GM18868 (cell line): ENCODE measurements around the gene TMEM141.
A peak's percentile ranks its signal among the peaks of the same experiment; 100 is the strongest.

Source experiments
- ATAC-seq: cut with Tn5 transposase; IDR thresholded peaks from one replicate; pipeline ENCODE4 v1.9.1; 2021; ENCODE audit warnings: mild to moderate bottlenecking, moderate library complexity; ENCODE audit not compliant: unreplicated experiment

TMEM141 gene

DNA sequence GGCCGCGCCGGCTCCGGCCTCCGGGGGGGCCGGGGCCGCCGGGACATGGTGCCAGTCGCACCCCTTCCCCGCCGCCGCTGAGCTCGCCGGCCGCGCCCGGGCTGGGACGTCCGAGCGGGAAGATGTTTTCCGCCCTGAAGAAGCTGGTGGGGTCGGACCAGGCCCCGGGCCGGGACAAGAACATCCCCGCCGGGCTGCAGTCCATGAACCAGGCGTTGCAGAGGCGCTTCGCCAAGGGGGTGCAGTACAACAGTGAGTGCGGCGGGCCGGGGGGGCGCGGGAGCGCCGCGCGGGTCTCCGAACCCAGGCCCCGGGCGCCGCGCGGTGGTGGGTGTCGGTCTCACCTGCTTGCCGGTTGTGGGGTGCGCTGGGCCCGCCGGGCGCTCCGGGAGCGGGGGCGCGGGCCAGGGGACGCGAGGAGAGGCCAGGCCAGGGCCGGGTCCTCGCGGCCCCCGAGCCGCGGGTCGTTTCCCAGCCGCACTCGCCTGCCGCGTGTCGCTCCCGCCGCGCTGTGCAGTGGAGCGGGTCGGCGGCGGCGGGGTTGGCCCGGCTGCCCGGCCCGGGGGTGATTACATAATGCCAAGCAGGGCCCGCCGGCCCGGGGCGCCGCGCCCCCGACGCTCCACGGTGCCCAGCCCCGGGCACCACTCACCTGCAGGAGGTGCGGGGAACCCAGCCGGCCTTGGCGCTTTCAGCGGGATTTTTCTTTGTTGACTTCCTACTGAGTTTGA is 17.1 kb downstream of the TMEM141 start:
- ATAC-seq, result peak; percentile 35

DNA sequence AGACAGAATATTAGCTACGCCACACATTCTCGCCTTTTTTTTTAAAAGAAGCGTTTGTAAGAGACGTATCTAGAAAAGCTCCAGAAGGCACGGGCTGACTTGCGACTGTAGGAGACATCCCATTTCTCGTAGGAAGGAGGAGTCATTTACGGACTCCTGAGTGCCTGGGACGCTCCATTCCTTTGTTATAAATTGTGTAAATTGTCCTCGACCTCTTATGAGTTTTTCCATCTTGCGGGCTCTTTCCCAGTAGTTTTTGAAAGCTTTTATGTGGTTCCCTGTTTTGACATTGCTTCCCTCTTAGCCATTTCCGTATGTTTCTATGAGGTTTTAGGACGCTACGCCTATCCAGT is 17.6 kb downstream of the TMEM141 start:
- ATAC-seq, result no peak

DNA sequence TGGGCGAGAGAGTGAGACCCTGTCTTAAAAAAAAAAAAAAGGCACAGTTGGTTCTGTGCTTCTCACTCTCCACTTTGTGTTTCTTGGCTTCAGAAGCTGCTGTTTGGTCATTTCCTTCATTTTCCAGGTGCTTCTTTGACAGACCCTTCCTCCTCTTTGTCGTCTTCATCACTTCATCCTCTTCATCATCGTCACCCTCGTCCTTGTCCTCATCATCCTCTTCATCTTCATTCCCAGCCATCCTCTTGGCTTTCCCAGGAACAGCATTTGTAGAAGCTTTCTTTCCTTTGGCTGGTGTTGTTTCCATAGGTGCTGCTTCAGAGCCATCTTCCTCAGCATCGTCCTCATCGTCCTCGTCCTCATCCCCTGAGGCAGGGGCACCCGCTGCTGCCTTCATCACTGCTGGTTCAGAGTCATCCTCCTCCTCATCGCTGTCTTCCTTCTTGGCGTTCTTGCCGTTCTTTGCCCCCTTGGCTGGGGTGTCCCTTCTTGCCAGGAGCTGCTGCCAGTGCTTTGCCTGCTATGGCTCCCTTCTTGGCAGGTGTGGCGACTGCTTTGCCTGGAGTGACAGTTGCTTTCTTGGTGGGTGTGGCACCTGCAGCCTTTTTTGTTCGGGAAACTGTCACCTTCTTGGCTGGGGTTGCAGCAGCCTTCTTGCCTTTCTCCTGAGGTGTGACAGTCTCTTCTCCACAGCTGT is 23.7 kb downstream of the TMEM141 start:
- ATAC-seq, result no peak

DNA sequence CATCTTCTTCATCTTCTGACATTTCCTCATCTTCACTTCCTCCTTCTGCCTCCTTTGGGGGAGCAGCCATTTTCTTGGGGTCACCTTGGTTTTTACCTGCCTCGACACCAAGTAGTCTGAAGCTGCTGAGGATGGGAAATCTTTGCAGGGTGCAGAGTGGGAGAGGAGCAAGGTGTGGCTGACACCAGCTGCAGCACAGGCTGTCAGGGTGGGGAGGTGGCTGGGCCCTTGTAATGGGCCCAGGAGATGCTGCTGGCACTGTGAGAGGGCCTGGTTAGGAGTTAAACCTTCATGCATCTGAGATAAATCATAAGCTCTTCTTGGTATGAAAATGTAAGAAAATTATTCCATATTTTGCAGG is 24.3 kb downstream of the TMEM141 start:
- no peak for ATAC-seq

DNA sequence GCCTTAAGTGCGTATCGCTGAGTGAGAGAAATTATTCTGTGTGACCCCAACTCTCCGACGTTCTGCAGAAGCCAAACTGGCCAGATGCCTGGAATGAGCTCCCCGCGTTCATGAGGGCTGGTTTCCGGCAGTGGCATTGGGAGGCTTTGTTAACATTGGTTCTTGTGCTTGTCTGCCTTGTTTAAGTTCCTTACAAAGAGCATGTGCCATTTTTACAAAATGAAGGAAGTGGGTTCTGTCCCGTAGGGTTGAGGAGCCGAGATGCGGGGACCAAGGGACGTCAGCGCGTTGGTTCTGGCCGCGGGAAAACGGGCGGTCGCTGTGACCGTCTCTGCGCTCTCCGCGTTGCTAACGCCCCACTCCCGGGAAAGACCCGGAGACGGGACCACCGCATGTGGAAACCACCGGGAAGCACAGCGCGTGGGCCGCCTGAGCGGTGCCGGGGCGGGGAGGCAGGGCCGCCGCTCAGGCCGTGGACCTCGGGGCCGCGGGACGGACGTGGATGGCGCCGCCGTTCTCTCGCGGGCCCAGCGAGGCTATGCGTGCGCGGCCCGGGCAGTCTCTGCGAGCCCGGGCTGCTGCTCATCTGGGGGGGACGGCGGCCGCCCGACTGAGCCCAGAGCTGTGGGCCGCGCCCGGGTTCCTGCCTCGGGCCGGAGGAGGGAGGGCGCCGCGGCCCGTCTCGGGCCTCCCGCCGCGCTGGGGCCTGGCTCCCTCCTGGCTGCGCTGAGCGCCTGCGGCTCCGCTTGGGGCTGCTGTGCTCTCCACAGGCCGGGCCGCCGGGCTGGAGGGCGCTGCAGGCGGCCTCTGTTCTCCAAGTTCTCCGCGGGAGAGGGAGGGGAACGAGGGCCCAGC is 30.1 kb downstream of the TMEM141 start:
- ATAC-seq, result no peak

DNA sequence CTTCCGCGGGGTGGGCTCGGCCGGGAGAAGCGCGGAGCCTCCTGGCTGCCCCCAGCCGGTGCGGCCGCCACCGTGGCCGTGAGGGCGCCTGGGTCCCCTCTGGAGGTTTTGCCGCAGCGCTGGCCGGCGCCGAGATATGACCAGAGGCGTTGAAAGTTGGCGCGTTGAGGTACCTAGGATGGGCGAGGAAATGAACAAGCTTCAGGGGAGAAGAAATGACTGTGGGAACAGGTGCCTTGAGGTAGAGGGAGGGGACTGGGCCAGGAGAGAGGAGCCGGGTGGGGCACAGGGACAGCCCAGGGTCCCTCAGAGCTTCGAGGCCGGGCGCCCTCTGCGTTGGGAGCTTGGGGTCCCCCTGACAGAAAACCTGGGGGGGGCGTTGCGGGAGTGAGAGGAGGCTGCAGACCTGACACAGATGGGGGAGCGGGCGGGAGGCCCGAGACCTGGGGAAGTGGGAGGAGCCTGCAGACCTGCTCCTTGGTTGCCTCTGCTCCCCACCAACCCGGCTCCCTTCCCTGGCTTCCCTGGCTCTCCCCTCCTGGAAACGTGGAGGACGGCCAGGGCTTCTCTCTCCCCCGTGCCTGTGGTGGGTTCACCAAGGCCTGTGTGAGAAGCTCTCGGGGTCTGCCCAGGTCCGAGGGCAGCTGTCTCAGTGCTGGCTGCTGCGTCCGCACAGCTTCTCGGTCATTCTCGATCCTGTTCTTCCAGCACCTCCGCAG is 30.8 kb downstream of the TMEM141 start:
- no peak for ATAC-seq

DNA sequence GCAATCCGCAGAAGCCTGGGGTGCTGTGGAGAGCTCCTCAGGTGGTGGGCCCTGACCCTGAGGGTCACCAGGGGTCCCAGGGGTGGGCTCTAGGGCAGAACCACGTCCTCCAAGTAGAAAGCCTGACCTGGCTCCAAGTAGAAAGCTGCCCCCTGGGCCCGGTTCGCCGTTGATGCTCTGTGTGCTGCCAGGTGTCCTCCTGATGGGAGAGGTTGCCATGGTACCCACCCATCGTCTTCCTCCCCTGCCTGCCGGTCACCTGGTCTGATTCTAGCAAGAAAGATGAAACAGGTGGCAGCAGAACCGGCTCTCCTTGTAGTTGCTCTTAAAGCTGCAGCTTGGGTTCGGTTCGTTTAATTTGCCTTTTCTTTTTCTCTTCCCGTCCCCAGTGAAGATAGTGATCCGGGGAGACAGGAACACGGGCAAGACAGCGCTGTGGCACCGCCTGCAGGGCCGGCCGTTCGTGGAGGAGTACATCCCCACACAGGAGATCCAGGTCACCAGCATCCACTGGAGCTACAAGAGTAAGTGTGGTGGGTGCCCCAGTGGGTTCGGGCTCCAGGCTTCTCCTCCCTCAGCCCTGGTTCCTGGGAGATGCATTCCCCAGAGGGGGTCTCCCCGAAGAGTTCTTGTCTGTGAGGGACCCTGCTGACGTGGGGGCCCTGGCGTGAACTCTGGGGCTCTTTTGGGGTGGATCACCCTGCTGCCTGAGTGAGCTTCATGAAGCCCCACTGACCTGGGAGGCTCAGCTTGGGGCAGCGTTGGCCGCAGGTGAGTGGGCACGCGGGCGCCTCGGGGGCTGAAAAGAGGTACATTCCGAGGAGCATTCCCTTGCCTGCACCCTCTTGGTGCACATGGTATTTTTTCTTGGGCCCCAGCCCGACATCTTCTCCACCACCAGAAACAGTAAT is 32.2 kb downstream of the TMEM141 start:
- no peak for ATAC-seq

DNA sequence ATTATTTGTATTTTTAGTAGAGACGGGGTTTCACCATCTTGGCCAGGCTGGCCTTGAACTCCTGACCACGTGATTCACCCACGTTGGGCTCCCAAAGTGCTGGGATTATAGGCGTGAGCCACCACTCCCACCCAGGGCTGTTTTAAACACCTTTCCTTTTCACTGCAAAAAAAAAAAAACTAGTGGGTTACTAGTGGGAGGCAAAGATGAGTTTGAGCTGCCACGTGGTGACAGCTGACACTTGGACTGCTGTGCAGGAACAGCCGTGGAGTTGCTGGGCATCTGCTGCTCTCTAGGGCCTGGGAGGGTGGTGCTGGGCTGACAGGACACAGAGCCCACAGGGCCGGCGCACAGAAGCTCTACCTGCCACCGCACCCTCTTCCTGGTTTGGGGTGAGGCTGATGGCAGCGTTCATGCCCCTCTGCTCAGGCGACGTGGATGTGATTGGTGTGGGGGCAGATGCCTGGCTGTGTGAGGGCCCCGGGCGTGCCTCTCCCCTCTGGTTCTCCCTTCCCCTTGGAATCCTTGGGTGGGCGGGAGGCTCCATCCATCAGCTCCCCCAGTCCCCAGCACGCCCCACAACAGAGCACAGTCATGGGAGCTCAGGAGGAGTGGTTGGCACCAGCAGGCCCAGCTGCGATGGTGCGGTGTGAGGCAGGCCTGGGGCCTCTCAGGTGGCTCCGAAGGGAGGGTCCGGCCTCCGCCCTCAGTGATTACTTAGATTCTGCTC is 33.5 kb downstream of the TMEM141 start:
- ATAC-seq, result no peak

DNA sequence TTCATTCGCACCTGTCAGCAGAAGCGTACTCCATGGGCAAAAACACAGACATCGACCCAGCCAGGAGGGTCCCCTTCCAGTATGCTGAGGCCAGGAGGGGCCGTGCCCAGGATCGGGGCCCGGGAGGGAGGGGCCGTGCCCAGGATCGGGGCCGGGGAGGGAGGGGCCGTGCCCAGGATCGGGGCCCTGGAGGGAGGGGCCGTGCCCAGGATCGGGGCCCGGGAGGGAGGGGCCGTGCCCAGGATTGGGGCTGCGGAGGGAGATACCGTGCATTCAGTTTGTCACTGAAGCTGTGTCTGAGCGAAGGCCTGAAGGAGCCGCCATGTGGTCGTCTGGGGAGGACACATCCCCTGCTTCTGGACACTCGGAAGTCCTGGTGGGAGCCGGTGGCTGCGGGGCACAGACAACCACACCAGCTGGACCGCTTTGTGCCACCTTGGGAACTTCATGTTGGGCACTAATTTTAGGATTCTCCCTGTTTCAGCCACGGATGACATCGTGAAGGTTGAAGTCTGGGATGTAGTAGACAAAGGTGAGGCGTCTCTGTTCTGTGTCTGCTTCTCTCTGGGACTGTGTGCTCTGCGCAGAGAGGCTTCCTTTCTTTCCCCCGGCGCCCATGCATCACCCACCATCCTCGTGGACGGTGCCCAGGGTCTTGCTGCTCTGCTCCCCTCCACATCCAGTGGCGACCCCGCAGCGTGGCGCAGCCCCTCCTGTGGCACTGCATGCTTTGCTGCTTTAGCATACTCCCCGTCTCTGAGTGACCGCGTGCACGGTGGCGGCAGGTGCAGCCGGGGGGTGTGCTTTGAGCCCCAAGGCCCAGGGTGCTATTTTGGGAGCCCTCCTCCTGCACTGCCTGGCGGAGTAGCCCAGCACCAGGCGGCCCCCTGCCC is 34.4 kb downstream of the TMEM141 start:
- no peak for ATAC-seq

DNA sequence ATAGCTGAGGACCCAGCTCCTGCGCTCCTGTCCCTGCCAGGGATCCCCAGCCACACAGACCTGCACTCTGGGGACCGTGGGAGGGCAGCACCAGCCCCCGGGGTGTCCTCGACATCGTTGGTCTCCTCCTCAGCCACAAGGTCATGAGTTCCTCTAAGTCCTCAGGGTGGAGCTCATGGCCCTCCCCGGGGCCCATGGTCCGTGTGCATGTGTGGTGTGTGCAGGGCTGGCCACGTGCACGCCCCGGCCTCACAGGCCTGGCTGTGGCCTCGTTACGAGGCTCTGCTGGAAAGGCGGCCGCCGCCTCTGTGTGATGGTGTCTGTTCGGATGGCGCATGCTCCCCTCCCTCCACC is 35.0 kb downstream of the TMEM141 start:
- ATAC-seq, result no peak

DNA sequence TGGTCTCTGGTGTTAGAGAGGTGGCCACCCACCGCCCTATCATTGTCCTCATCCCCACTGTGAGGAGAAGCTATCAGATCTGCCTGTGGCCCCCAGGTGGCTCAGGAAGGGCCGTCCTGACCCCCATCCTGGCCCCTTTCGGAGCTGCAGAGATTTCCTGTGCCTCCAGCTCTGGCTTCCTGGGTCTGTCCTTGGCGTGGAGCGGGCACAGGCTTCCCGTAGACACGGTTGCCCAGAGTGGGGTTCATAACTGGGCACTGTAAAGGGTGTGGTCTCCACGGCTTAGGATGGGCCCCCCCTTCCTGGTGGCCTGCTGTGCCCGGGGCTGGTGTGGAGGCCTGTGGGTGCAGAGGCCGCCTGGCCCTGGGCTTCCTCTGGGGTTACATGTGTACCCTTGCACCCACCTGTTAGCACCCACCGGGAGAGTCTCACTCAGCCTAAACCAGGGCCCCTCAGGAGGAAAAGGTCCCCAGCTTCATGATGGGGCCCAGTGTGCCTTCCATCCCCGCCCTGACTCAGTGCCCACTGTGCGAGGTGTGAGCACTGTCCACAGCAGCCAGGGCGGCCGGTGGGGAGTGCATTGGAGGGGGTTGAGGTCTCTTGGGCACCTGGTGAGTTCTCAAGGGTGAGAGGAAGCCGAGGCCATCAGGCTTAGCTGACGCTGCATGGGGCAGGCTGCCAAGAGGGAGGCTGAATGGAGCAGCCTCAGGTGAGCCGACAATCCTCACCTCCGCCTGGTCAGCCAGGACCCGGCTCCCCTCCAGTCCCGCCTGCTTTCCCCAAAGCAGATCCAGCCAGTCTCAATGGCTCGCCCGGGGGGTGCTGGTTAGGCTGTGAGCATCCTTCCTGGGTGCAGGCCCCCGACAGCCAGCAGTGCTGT is 35.8 kb downstream of the TMEM141 start:
- ATAC-seq, result no peak

DNA sequence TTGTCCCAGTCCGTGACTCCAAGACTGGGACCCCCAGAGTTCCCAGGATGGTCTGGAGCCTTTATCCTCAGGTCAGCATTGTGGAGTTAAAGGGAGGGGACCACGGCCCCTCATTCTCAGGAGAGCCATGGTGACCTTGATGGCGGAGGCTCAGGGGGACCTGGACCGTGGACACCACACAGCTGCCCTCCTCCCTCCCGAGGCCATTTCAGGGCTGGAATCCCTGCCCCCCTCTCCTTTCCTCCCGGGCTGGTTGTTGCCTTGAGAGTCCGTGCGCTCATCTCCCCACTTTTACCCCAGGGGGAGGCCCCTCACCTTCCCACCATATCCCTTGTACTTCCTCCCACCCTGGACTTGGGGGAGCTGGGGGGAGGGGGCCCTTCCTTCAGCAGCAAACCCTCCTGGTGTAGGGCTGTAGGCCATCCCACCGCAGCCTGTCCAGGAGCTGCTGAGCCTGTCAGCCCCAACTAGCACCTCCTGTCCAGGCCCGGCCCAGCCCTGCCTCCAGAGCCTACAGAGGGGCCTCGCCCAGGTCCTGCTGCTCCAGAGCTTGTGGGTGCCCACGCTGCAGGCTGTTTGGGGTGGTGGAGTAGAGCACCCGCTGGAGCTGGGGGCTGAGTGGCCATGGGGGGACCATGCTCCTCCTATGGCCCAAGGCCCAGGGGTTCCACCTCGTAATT is 36.8 kb downstream of the TMEM141 start:
- ATAC-seq, result no peak

DNA sequence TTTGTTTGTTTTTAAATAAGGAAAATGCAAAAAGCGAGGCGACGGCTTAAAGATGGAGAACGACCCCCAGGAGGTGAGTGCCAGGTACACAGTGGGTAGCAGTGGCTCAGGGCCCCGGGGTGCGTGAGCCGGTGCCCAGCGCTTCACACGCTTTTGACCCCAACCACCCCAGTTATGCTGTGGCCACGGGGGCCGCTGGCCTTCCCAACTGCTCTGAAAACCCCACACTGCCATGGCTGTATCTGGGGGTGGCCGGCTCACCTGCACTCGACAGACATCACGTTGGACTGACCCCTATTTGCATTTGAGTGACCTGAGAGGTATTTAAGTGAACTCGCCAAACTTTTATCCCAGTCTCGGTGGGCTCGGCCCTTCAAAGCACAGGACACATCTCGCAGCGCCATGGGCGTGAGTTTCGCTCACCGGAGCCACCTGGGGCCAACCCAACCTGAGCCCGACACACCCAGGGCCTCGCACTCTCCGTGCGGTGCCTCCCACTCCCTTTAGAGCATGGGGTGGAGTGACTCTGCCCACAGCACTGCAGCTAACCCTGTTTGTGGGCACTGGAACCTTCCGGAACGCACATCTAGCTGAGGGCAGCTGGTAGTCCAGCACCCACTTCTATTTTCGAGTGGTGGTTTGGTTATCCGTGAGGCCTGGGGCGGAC is 37.5 kb downstream of the TMEM141 start:
- no peak for ATAC-seq

DNA sequence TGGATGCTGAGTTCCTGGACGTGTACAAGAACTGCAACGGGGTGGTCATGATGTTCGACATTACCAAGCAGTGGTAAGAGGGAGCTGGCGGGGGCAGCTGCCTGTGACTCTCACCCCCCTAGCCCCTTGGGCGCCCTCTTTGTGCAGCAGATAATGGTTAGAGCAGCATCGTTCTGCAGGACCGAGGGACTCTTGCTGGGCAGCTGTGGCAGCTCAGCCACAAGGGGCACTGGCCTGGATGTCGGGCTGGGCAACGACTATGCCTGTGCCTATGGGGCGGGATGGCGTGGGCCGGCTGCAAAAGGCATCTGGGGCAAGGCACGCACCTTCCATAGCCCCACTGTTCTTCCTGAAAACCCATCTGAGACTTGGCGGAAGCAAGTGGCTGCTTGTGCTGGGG is 38.3 kb downstream of the TMEM141 start:
- ATAC-seq, result no peak

DNA sequence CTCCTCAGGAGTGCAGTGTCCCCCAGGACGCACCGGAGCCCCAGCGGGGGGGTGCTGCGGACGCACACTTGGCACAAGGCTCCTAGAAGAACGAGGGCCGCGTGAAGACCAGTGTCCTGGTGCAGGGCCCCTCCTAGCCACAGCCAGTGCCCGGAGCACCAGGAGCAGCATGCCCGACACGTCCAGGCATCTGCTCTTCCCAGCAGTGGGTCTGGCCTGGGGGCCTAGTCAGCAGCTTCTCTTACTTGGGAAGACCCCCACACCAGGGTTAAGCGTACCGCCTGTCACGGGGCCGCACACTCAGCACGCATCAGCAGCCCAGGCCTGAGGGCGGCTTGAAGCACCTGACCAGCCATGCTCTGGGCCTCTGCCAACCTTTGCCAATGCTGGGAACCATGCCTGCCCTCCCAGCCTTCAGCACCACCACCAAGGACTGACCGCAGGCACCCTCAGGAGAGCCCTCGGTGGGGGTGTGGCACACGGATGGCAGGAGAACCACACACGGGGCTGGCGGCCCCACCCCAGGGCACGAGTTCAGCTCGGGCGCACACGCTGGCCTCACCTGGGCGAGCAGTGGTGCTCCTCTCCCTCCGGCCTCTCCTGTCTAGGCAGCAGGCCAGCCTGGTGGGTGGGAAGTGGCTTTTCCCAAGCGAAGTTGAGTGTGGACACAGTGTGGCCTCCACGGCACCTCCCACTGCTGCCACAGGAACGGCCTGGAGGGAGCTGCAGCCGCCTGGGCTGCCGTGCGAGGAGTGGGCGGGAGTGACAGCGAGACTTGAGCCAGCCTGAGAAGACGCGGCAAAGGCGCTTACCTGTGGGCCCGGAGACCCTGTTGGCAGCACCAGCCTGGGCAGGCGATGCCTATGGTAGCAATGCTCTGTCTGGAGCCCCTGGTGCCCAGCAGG is 39.1 kb downstream of the TMEM141 start:
- no peak for ATAC-seq
